ENCODE results near the gene CYTH4.

The CYTH4 gene

GRCh38 chr22:37273126-37273845 lies 9.0 kb upstream of the CYTH4 start:
- Histone ChIP-seq H3K27me3 (ENCODE audit: control insufficient read depth, insufficient read depth, low read length, poor library complexity, severe bottlenecking) (no peaks in the 10 kb centered on the region), H3K4me1 (ENCODE audit: control insufficient read depth, insufficient read depth, low read length) (no peaks in the 10 kb centered on the region), H3K27ac (ENCODE audit: insufficient read depth, low read depth, low read length, poor library complexity, severe bottlenecking) (no peak overlapping the region), H3K9me3 (ENCODE audit: control insufficient read depth, low read length) (no peaks in the 10 kb centered on the region), H3K36me3 (ENCODE audit: control insufficient read depth, insufficient read depth, low read length) (no peaks in the 10 kb centered on the region), H3K4me3 (ENCODE audit: insufficient read depth, low read depth, low read length) (no peak overlapping the region)
- 81 to 84% methylated on average over 17 of the region's 17 CpGs for WGBS, 2 experiments

DNA sequence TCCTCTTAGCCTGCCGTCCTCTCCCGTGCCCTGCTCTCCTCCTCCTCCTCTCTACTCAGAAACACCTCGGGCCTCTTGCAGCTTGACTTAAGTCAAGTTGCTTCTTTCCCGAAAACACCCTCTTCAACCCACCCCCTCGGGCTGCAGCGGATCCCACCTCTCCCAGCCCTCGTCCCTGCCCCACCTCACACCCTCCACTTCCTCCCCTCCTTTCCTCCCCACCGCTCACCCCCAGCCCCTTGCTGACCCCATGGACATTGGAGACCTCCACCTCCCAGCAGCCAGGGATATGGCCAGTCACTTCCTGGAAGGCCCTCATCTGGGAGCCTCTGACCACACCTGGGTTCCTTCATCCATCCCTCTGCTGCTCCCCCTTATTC lies 8.5 kb upstream of the CYTH4 start:
- no peaks in the 10 kb centered on the region for H3K27me3 ChIP-seq (ENCODE audit: control insufficient read depth, insufficient read depth, low read length, poor library complexity, severe bottlenecking)
- H3K36me3 ChIP-seq (ENCODE audit: control insufficient read depth, insufficient read depth, low read length), result no peaks in the 10 kb centered on the region
- WGBS, 2 experiments, result 82 to 83% methylated on average over 8 of the region's 8 CpGs
- H3K4me3 ChIP-seq (ENCODE audit: insufficient read depth, low read depth, low read length), result no peak overlapping the region
- H3K27ac ChIP-seq (ENCODE audit: insufficient read depth, low read depth, low read length, poor library complexity, severe bottlenecking), result no peak overlapping the region
- no peaks in the 10 kb centered on the region for H3K4me1 ChIP-seq (ENCODE audit: control insufficient read depth, insufficient read depth, low read length)
- H3K9me3 ChIP-seq (ENCODE audit: control insufficient read depth, low read length), result no peaks in the 10 kb centered on the region

GRCh38 chr22:37274380-37274862 lies 7.9 kb upstream of the CYTH4 start:
- WGBS, 2 experiments, result 88 to 92% methylated on average over 12 of the region's 12 CpGs

DNA sequence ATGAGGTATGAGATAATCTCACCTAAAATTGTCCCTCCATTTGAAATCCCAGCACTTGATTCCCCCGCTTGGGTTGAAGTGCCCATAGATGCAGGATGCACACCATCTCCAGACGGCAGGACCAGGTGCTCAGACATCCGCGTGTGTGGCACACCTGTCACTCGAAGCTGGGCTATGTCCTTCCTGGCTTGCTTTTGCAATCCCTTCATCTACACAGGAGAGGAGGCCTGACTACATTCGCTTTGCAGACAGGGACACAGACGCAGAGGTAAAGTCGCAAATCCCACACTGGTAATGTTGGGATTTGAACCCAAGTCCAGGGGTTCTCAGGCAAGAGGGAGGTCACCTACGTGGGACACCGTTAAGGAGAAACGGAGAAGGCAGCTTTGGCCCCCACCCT lies 7.2 kb upstream of the CYTH4 start:
- Histone ChIP-seq H3K9me3 (ENCODE audit: control insufficient read depth, low read length) (no peaks in the 10 kb centered on the region), H3K4me1 (ENCODE audit: control insufficient read depth, insufficient read depth, low read length) (no peaks in the 10 kb centered on the region), H3K36me3 (ENCODE audit: control insufficient read depth, insufficient read depth, low read length) (no peaks in the 10 kb centered on the region), H3K27me3 (ENCODE audit: control insufficient read depth, insufficient read depth, low read length, poor library complexity, severe bottlenecking) (no peaks in the 10 kb centered on the region), H3K4me3 (ENCODE audit: insufficient read depth, low read depth, low read length) (no peak overlapping the region), H3K27ac (ENCODE audit: insufficient read depth, low read depth, low read length, poor library complexity, severe bottlenecking) (no peak overlapping the region)
- 92 to 96% methylated on average over 11 of the region's 11 CpGs for WGBS, 2 experiments

More at GRCh38 chr22:37274380-37274862, 7.9 kb upstream of the CYTH4 start:
- H3K4me1 ChIP-seq (ENCODE audit: control insufficient read depth, insufficient read depth, low read length), result no peaks in the 10 kb centered on the region
- H3K36me3 ChIP-seq (ENCODE audit: control insufficient read depth, insufficient read depth, low read length), result no peaks in the 10 kb centered on the region
- H3K27ac ChIP-seq (ENCODE audit: insufficient read depth, low read depth, low read length, poor library complexity, severe bottlenecking), result no peak overlapping the region
- no peaks in the 10 kb centered on the region for H3K9me3 ChIP-seq (ENCODE audit: control insufficient read depth, low read length)
- no peaks in the 10 kb centered on the region for H3K27me3 ChIP-seq (ENCODE audit: control insufficient read depth, insufficient read depth, low read length, poor library complexity, severe bottlenecking)
- H3K4me3 ChIP-seq (ENCODE audit: insufficient read depth, low read depth, low read length), result no peak overlapping the region

DNA sequence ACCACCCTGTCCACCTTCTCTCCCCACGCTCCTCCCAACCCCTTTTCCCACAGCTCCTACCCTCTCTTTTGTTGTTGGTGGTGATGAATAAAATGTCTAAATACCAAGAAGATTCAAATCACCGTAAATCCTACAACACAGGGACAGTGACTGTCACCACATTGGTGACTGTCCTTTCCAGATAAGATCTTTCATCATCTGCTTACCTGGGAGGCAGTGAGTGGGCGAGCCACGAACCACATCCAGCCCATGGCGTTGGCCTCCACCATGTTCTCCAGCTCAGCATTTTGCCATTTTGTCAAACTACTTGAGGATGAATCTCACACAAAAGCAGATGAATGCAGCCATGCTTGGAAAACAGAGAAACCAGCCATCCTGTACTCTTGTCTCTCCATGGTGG lies 6.7 kb upstream of the CYTH4 start:
- Histone ChIP-seq H3K27ac (ENCODE audit: insufficient read depth, low read depth, low read length, poor library complexity, severe bottlenecking) (no peak overlapping the region), H3K27me3 (ENCODE audit: control insufficient read depth, insufficient read depth, low read length, poor library complexity, severe bottlenecking) (no peaks in the 10 kb centered on the region), H3K4me3 (ENCODE audit: insufficient read depth, low read depth, low read length) (no peak overlapping the region), H3K4me1 (ENCODE audit: control insufficient read depth, insufficient read depth, low read length) (no peaks in the 10 kb centered on the region), H3K36me3 (ENCODE audit: control insufficient read depth, insufficient read depth, low read length) (no peaks in the 10 kb centered on the region), H3K9me3 (ENCODE audit: control insufficient read depth, low read length) (no peaks in the 10 kb centered on the region)
- 89 to 96% methylated on average over 4 of the region's 5 CpGs for WGBS, 2 experiments

- Histone ChIP-seq H3K4me3 (ENCODE audit: insufficient read depth, low read depth, low read length) (no peak overlapping the region), H3K9me3 (ENCODE audit: control insufficient read depth, low read length) (no peaks in the 10 kb centered on the region), H3K27me3 (ENCODE audit: control insufficient read depth, insufficient read depth, low read length, poor library complexity, severe bottlenecking) (no peaks in the 10 kb centered on the region), H3K4me1 (ENCODE audit: control insufficient read depth, insufficient read depth, low read length) (no peaks in the 10 kb centered on the region), H3K27ac (ENCODE audit: insufficient read depth, low read depth, low read length, poor library complexity, severe bottlenecking) (no peak overlapping the region), H3K36me3 (ENCODE audit: control insufficient read depth, insufficient read depth, low read length) (no peaks in the 10 kb centered on the region)
- 75 to 87% methylated on average over 2 of the region's 2 CpGs for WGBS, 2 experiments
These were observed 5.5 kb upstream of the CYTH4 start for GRCh38 chr22:37276776-37277175.

- H3K4me3 ChIP-seq (ENCODE audit: insufficient read depth, low read depth, low read length), result no peak overlapping the region
- H3K9me3 ChIP-seq (ENCODE audit: control insufficient read depth, low read length), result no peaks in the 10 kb centered on the region
- H3K4me1 ChIP-seq (ENCODE audit: control insufficient read depth, insufficient read depth, low read length), result no peaks in the 10 kb centered on the region
- no peak overlapping the region for H3K27ac ChIP-seq (ENCODE audit: insufficient read depth, low read depth, low read length, poor library complexity, severe bottlenecking)
- no peaks in the 10 kb centered on the region for H3K36me3 ChIP-seq (ENCODE audit: control insufficient read depth, insufficient read depth, low read length)
- WGBS, 2 experiments, result 93 to 94% methylated on average over 11 of the region's 11 CpGs
- H3K27me3 ChIP-seq (ENCODE audit: control insufficient read depth, insufficient read depth, low read length, poor library complexity, severe bottlenecking), result no peaks in the 10 kb centered on the region
These were observed 4.9 kb upstream of the CYTH4 start for GRCh38 chr22:37277384-37277783.

GRCh38 chr22:37278261-37278660 lies 4.0 kb upstream of the CYTH4 start:
- Histone ChIP-seq H3K4me1 (ENCODE audit: control insufficient read depth, insufficient read depth, low read length) (no peaks in the 10 kb centered on the region), H3K27me3 (ENCODE audit: control insufficient read depth, insufficient read depth, low read length, poor library complexity, severe bottlenecking) (no peaks in the 10 kb centered on the region), H3K27ac (ENCODE audit: insufficient read depth, low read depth, low read length, poor library complexity, severe bottlenecking) (no peak overlapping the region), H3K36me3 (ENCODE audit: control insufficient read depth, insufficient read depth, low read length) (no peaks in the 10 kb centered on the region), H3K4me3 (ENCODE audit: insufficient read depth, low read depth, low read length) (no peak overlapping the region), H3K9me3 (ENCODE audit: control insufficient read depth, low read length) (no peaks in the 10 kb centered on the region)
- 85 to 90% methylated on average over 5 of the region's 5 CpGs for WGBS, 2 experiments

DNA sequence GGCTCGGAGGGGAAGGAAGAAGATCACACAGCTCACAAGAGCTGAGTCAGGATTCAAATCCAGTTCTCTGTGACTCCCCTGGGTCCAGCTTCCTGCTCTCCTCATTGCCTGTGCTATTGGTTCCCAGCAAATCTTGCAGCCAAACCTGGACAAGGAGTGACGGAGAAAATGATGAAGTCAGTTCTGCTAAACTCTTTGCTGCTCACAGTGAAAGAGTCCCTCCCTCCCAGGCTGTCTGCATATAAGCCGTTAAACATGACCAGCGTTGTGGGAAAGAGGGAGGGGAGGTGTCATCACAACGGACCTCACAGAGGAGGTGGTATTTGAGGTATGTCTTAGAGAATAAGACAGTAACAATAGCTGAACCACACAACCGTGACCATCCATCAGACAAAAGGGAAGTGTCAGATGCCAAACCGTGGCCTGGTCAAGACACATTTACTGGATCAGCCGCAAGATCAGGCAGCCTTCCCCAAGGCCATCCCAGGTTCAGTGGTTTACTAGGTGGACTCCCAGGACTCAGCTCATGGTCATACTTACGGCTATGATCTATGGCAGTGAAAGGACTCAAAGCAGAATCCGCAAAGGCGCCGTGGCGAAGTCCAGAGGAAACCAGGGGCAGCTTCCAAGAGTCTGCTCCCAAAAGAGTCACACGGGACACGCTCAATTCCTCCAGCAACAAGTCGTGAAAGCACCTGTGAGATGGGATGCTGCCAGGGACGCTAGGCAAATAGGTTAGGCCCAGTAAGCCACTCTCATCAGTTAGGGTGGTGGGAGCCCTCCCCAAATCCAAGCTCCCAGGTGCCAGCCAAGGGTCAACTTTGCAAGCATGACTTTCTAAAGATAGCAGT lies 2.8 kb upstream of the CYTH4 start:
- Histone ChIP-seq H3K4me3 (ENCODE audit: insufficient read depth, low read depth, low read length) (no peak overlapping the region), H3K4me1 (ENCODE audit: control insufficient read depth, insufficient read depth, low read length) (peaks cover 5% of the 10 kb centered on the region), H3K9me3 (ENCODE audit: control insufficient read depth, low read length) (no peaks in the 10 kb centered on the region), H3K27ac (ENCODE audit: insufficient read depth, low read depth, low read length, poor library complexity, severe bottlenecking) (no peak overlapping the region), H3K36me3 (ENCODE audit: control insufficient read depth, insufficient read depth, low read length) (no peaks in the 10 kb centered on the region), H3K27me3 (ENCODE audit: control insufficient read depth, insufficient read depth, low read length, poor library complexity, severe bottlenecking) (no peaks in the 10 kb centered on the region)
- WGBS, 2 experiments, result 78 to 80% methylated on average over 17 of the region's 17 CpGs

DNA sequence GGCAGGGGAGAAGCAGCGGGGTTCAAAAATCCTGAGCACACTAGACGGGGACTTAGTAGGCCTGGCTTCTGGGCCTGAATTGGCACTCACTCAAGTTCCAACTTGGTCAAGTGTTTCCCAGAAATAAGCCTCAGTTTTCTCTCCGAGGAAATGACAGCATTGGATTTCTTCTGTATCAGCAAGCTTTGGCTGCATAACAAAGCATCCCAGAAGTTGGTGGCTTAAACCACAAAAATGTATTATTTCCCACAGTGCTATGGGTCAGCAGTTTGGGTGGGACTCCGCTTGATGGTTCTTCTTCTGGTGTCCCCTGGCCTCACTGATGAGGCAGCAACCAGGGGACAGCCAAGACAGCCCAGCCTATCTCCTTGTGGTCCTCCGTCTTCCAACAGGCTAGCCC lies 1.6 kb upstream of the CYTH4 start:
- Histone ChIP-seq H3K36me3 (ENCODE audit: control insufficient read depth, insufficient read depth, low read length) (no peaks in the 10 kb centered on the region), H3K27me3 (ENCODE audit: control insufficient read depth, insufficient read depth, low read length, poor library complexity, severe bottlenecking) (no peaks in the 10 kb centered on the region), H3K4me1 (ENCODE audit: control insufficient read depth, insufficient read depth, low read length) (peaks cover 5% of the 10 kb centered on the region), H3K4me3 (ENCODE audit: insufficient read depth, low read depth, low read length) (no peak overlapping the region), H3K27ac (ENCODE audit: insufficient read depth, low read depth, low read length, poor library complexity, severe bottlenecking) (no peak overlapping the region), H3K9me3 (ENCODE audit: control insufficient read depth, low read length) (no peaks in the 10 kb centered on the region)
- WGBS, 2 experiments, result 94 to 95% methylated on average over 5 of the region's 5 CpGs

All from ectodermal cell (in vitro differentiated cells).